AG09319 (cell line): ENCODE data around the gene KRTCAP3.
"Not testable (repeated sequence)": the region's sequence is repeated elsewhere in the genome, so short reads cannot be mapped to it uniquely, and the experiment has no call there.

Experiments
- DNase-seq: peaks from one replicate; pipeline ENCODE4 v3.0.0-alpha.2; 2010; ENCODE audit warnings: low read depth; ENCODE audit errors: extremely low read depth
- TF ChIP-seq, protein P1 (sequence below): IDR thresholded peaks from 2 replicates; pipeline ENCODE4 v1.5.1; 2011; ENCODE audit warnings: low read depth, mild to moderate bottlenecking, inconsistent platforms, low read length, moderate library complexity

KRTCAP3 gene

DNA sequence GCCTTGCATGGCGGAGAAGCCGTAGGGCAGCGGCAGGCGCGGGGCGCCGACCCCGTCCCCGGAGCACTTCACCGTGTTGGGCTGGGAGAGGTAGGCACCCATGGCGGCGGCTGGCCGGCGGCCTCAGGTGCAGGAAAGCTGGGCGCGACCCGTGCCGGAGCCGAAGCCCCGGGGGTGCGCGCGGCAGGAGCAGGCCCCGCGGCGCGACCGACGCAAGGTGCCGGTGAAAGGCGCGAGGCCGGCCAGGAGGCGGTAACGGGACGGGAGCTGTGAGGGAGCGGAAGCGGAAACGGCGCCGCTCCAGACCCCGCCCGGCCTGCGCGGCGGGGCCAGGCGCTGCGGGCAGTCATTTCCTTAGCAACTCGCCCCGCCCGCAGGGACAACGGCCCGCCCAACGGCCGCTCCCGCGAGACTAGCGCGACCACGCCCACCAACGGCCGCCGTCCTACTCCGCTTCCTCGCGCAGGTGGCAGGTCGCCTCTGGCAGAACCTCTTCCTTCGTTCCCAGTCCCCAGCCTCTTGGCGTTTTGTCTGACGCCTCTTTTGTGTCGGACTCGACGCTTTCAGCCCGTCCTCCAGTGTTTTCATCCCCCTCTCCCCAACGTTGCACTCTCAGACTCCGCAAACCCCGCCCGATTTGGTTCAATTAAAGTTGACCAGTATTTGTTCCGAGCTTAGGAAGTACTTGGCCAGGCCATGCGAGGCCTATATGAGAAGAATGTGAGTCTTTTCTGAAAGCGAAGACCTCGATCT is 32.7 kb upstream of the KRTCAP3 start, which contains the start of gene PPM1G:
Gene PPM1G (minus strand): TSS at position 271 of the 753 bp plus-strand sequence. CDS start 169 bp downstream, at position 102.
- TF ChIP-seq, protein P1, sequence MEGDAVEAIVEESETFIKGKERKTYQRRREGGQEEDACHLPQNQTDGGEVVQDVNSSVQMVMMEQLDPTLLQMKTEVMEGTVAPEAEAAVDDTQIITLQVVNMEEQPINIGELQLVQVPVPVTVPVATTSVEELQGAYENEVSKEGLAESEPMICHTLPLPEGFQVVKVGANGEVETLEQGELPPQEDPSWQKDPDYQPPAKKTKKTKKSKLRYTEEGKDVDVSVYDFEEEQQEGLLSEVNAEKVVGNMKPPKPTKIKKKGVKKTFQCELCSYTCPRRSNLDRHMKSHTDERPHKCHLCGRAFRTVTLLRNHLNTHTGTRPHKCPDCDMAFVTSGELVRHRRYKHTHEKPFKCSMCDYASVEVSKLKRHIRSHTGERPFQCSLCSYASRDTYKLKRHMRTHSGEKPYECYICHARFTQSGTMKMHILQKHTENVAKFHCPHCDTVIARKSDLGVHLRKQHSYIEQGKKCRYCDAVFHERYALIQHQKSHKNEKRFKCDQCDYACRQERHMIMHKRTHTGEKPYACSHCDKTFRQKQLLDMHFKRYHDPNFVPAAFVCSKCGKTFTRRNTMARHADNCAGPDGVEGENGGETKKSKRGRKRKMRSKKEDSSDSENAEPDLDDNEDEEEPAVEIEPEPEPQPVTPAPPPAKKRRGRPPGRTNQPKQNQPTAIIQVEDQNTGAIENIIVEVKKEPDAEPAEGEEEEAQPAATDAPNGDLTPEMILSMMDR = no peak
- DNase-seq = peak; percentile 72

DNA sequence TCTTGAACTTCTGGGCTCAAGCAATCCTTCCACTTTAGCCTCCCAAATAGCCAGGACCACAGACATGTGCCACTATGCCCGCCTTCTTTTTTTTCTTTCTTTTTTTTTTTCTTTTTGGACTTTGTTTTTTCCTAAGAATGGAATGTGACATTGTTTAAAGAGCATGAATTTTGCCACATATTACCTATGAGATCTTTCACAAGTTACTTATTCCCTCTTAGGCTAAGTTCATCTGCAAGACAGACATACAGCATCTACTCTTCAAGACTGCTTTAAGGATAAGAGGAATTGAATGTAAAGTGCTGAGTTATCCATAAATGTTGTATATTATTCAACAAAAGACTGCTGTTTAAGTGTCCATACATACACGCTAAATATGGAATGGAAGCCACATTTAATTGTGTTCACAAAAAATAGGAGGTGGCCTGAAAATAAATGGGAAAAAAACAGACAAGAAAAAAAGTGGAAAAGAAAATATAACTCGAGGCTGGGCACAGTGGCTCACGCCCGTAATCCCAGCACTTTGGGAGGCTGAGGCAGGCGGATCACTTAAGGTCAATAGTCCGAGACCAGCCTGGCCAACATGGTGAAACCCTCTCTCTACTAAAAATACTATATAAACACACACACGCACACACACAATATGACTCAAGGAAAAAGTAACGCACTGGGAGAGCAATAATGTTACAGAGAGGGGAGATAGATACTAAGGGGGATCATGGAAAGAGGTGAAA is 29.6 kb upstream of the KRTCAP3 start:
- no peak for DNase-seq
- TF ChIP-seq, protein P1 = no peak

DNA sequence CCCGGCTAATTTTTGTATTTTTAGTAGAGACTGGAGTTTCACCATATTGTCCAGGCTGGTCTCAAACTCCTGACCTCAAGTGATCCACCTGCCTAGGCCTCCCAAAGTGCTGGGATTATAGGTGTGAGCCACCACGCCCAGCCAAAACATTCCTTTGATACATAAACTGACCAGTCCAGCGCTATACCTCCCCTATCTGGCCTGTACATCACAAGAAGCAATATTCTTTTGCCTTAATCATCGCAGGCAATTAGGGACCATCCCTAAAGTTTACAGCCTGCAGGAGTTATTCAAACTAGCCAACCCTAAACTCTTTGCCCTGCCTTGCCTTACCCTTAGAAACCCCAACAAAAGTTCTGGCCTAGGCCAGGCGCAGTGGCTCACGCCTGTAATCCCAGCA is 26.0 kb upstream of the KRTCAP3 start:
- TF ChIP-seq, protein P1 = no peak

DNA sequence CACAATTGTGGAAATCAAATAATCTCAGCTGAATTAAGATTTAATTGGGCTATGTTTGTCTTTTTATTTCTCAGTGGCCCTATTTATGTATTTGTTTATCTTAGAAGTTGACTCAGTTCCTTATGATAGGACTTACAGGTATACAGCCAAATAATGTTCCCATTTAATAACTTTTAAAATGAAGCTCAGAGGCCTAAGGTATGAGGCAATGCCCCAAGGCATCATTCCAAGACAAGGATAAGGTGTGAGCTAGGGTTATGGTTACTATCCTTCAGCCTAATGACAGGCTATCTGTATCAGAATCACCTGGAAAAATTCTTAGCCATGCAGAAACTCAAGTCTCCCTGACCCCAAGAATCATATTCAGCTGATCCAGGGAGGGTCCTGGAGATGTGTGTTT is 21.2 kb upstream of the KRTCAP3 start:
- TF ChIP-seq, protein P1 = no peak
- no peak for DNase-seq

More for the DNA sequence above, 26.0 kb upstream of the KRTCAP3 start:
- DNase-seq = no peak

DNA sequence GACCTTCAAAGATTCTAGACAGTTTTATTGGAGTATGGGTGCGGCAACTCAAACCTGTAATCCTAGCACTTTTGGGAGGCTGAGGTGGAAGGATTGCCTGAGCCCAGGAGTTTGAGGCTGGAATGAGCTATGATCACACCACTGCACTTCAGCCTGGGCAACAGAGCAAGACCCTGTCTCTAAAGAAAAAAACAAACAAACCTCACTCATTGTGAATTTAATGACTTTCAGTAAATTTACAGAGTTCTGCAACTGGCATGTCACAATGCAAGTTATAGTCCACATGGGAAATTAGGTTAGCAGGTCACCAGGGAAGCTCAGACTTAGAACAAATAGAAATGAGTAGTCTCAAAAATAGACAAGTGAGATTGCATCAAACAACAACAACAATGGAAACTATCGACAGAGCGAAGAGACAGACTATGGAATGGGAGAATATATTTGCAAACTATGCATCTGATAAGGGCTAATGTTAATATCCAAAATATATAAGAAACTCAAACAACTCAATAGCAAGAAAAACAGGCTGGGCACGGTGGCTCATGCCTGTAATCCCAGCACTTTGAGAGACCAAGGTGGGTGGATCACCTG is 20.4 kb upstream of the KRTCAP3 start:
- TF ChIP-seq, protein P1 = no peak

DNA sequence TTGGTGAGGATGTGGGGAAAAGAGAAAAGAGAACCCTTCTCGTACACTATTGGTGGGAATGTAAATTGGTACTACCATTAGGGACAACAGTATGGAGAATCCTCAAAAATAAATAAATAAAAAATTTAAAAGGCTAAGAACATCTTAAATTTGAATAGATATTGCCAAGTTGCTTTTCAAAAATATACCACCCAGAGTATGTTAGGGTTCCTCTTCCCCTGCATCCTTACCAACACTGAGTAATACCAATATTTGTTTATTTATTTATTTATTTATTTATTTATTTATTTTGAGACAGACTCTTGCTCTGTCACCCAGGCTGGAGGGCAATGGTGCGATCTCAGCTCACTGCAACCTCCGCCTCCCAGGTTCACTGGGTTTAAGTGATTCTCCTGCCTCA is 19.2 kb upstream of the KRTCAP3 start:
- DNase-seq = no peak
- TF ChIP-seq, protein P1 = no peak

More for the DNA sequence above, 20.4 kb upstream of the KRTCAP3 start:
- no peak for DNase-seq

DNA sequence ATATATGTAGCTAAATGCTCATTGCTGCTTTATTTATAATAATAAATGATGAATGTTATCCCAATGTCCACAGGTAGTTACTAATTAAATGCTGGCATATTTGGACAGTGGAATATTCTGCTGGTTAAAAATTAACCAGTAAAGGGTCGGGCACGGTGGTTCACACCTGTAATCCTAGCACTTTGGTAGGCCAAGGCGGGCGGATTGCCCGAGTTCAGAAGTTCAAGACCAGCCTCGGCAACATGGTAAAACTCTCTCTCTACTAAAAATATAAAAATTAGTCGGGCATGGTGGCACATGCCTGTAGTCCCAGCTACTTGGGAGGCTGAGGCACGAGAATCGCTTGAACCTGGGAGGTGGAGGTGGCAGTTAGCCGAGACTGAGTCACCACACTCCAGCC is 17.1 kb upstream of the KRTCAP3 start:
- DNase-seq = not testable (repeated sequence)
